Ramos (cell line): ENCODE data around the gene PISD.
"Not testable (repeated sequence)": the region's sequence is repeated elsewhere in the genome, so short reads cannot be mapped to it uniquely, and the experiment has no call there.

ENCODE experiments used
- in situ Hi-C: fragments of 300-500 bp; cut with MboI; formaldehyde crosslinking; loops from one replicate; pipeline ENCODE4 v1.14.3; 2022; ENCODE audit warnings: low sequenced_read_pairs; ENCODE audit not compliant: unreplicated experiment

PISD gene

GRCh38 chr22:31661851-31662667 lies at the start of gene PISD:
Gene PISD (minus strand): TSS chr22:31662215. CDS start chr22:31662208, 7 bp downstream.
- in situ Hi-C loops: loop anchor here (10.0 to 25.0 kb wide), 3 partner anchors 423 to 800 kb away; partner anchors contain the start of genes BPIFC, FBXO7 and SLC5A4

GRCh38 chr22:31711226-31711625 lies 49.2 kb upstream of the PISD start:
- in situ Hi-C loops: not testable (repeated sequence)

- in situ Hi-C loops: no loop called here
Measured at GRCh38 chr22:31707519-31707918, 45.5 kb upstream of the PISD start.

GRCh38 chr22:31695423-31695822 lies 33.4 kb upstream of the PISD start:
- in situ Hi-C loops: no loop called here

GRCh38 chr22:31694046-31694445 lies 32.0 kb upstream of the PISD start:
- in situ Hi-C loops: not testable (repeated sequence)

GRCh38 chr22:31692186-31692886 lies 30.3 kb upstream of the PISD start:
- in situ Hi-C loops: no loop called here

GRCh38 chr22:31691408-31691807 lies 29.4 kb upstream of the PISD start:
- in situ Hi-C loops: no loop called here

GRCh38 chr22:31683181-31684105 lies 21.4 kb upstream of the PISD start:
- in situ Hi-C loops: no loop called here

- in situ Hi-C loops: no loop called here
Measured at GRCh38 chr22:31682751-31683150, 20.7 kb upstream of the PISD start.

- in situ Hi-C loops: no loop called here
Measured at GRCh38 chr22:31681349-31682345, 19.6 kb upstream of the PISD start.

- in situ Hi-C loops: no loop called here
Measured at GRCh38 chr22:31680861-31681341, 18.9 kb upstream of the PISD start.

- in situ Hi-C loops: no loop called here
Measured at GRCh38 chr22:31678748-31679147, 16.7 kb upstream of the PISD start.

GRCh38 chr22:31676700-31677099 lies 14.7 kb upstream of the PISD start:
- in situ Hi-C loops: no loop called here

- in situ Hi-C loops: loop anchor here (25.0 kb wide), 2 partner anchors 588 to 788 kb away; partner anchors contain the start of genes BPIFC, FBXO7 and SLC5A4
Measured at GRCh38 chr22:31674219-31674618, 12.2 kb upstream of the PISD start.

GRCh38 chr22:31668849-31669248 lies 6.8 kb upstream of the PISD start:
- in situ Hi-C loops: loop anchor here (5.0 to 25.0 kb wide), 4 partner anchors 288 to 793 kb away; partner anchors contain the start of genes BPIFC, FBXO7 and SLC5A4

GRCh38 chr22:31662668-31663037 lies 638 bp upstream of the PISD start:
- in situ Hi-C loops: loop anchor here (10.0 to 25.0 kb wide), 3 partner anchors 422 to 800 kb away; partner anchors contain the start of genes BPIFC, FBXO7 and SLC5A4

- in situ Hi-C loops: loop anchor here (10.0 to 25.0 kb wide), 3 partner anchors 424 to 801 kb away; partner anchors contain the start of genes BPIFC, FBXO7 and SLC5A4
Measured at GRCh38 chr22:31660860-31661341, 1.1 kb downstream of the PISD start.

GRCh38 chr22:31659246-31659645 lies 2.8 kb downstream of the PISD start:
- in situ Hi-C loops: loop anchor here (25.0 kb wide), 2 partner anchors 603 to 803 kb away; partner anchors contain the start of genes BPIFC, FBXO7 and SLC5A4
